GM20000 (cell line): ENCODE measurements around the gene NEK11.

Experiments
- DNase-seq: peaks from one replicate; pipeline ENCODE4 v3.0.0; 2012; ENCODE audit warnings: low spot score
- TF ChIP-seq, protein P1 (sequence below): IDR thresholded peaks from 2 replicates; pipeline ENCODE4 v1.5.1; 2012; ENCODE audit warnings: mild to moderate bottlenecking, control low read depth; ENCODE audit errors: extremely low read depth, missing control alignments

Gene NEK11

DNA sequence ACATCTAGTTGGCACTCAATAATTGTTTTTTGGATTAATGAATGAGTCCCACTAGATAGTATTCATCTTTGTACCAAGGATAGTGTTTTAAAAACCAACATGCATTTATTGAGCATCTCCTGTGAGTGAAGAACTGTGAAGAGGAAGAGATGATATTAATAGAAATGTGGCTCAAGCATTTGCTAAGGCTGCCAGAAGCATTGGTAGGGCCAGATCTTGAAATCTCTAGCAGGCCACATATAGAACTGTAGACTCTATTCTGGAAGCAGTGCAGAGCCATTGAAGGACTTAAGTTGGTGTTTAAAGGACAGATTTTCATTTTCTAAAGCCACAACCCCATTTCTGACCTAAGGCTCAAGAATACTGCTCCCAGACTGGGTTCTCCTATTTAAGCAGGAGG, 99.0 kb downstream of the NEK11 start:
- TF ChIP-seq, protein P1, sequence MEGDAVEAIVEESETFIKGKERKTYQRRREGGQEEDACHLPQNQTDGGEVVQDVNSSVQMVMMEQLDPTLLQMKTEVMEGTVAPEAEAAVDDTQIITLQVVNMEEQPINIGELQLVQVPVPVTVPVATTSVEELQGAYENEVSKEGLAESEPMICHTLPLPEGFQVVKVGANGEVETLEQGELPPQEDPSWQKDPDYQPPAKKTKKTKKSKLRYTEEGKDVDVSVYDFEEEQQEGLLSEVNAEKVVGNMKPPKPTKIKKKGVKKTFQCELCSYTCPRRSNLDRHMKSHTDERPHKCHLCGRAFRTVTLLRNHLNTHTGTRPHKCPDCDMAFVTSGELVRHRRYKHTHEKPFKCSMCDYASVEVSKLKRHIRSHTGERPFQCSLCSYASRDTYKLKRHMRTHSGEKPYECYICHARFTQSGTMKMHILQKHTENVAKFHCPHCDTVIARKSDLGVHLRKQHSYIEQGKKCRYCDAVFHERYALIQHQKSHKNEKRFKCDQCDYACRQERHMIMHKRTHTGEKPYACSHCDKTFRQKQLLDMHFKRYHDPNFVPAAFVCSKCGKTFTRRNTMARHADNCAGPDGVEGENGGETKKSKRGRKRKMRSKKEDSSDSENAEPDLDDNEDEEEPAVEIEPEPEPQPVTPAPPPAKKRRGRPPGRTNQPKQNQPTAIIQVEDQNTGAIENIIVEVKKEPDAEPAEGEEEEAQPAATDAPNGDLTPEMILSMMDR: no peak
- no peak for DNase-seq

DNA sequence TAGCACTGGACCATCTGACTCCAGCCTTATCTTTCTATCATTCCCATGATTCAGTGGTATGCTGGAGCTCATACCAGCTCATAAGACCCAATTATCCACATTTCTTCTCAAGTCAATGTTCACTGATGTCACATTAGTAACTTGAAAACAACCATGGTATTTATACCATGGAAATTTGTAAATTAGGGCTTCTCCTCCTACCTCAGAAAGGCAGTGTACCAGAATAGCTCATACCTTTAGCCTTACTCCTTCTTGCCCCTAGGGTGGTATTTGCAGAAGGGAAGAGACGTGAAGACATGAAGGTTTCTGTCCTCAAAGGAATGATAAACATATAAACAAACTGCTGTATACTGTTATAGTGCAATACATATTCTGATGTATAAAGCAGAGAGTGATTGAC, 114.2 kb downstream of the NEK11 start:
- TF ChIP-seq, protein P1: no peak
- DNase-seq: no peak

DNA sequence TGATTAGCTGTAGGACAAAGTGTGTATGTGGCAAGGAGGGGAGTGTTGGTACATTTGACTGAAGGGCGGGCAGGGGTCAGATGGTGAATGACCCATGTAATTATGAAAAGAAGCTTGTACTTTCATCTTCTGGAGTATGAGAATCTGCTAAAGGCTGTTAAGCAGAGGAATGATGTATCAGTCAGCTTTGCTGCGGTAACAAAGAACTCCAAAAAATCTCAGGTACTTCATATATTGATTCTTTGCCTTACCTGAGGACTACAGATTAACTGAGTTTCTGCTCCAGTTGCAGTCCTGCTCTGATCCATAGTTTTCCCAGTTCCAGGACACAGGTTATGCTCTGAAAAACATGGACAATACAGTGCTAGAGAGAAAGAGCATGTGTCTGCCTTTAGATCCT, 115.1 kb downstream of the NEK11 start:
- no peak for DNase-seq

DNA sequence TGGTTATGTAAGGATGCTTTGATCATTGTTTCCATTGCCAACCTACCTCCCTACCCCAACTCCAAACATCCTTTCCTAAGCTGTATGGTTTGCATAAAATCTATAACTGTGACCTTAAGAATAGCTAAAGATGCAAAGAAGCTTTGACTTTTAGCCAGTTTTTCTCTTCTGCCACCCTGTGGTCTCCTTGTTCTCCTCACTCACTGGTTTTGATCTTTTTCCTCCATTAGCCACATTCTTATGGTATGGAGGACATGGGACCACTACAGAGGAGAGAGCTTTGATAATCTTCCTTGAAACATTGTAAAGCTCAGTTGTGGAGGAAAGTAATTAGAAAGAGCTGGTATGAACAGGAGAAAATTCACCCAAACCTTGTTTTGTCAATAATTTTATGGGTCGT, 115.9 kb downstream of the NEK11 start:
- no peak for DNase-seq
- TF ChIP-seq, protein P1: no peak

More for the DNA sequence above, 115.1 kb downstream of the NEK11 start:
- TF ChIP-seq, protein P1: no peak

DNA sequence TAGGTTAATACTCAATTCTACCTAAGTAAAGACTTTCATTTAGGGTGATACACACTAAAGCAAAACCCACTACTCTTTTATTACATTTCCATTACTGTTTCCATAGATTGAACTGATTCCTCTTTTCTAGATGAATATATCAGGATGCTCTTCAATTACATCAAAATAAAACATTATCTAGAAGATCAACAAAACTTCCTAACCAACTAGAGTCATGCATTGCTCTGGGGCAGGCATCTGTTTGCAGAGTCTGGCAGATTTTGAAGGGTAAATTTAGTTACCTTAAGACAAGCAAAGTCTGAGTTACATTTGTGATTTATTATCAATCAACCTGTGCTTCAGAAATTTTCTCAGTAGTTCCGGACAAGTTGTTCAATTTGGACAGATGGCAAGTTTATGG, 117.1 kb downstream of the NEK11 start:
- TF ChIP-seq, protein P1: no peak
- DNase-seq: no peak

DNA sequence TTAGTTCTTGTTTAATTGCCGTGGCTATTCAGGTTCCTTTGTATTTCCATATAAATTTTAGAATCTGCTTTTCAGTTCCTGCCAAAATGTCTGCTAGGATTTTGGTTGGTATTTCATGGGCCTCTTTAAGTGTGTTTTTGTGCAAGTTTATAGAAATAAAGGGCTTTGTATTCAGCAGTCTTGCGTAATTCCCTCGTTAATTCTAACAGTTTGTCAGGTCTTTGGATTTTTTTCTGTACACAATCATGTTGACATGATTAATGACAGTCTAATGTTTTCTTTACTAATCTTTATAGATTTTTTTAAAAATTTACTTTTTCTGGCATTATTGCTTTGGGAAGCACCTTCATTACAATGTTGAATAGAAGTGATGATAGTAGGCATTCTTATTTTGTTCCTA, 120.9 kb downstream of the NEK11 start:
- DNase-seq: no peak
- TF ChIP-seq, protein P1: no peak

DNA sequence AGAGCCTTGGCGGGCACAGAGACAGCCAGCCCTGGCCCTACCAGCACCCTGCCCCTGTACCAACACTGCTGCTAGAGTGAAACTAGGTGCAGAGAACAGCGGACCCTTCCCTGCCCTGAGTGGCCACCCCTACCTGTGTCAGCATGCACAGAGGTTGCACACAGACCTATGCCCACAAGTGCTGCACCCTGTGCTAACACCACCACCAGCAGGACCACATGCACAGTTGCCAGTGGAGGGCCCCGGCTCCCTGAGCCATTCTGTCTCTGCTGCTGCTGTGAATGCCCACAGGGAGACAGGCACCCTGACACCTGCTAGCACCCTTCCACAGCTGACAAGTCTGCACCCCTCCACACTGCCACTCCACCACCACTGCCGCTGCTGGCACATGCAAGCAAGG, 131.8 kb downstream of the NEK11 start:
- DNase-seq: no peak
- TF ChIP-seq, protein P1: no peak
